Activated CD8-positive, alpha-beta T cell treated with anti-CD3 and anti-CD28 coated beads, Interleukin-2, amount 10 ng/mL, durations not matched to agents 7 days and 5 days (primary cell): Measurements from ENCODE around the gene NR4A1. TPM values are rescaled to one million over a fixed set of nuclear protein-coding genes. Genes with fewer than 3 reads are reported as not detected.

Source experiments
- ATAC-seq: fragments of 150-1000 bp; cut with Tn5 transposase; one replicate; pipeline ENCODE4 v1.10.0; 2021; ENCODE audit warnings: moderate library complexity
- CTCF ChIA-PET: fragments of 350-600 bp; sonication (Branson Sonifier 250); formaldehyde crosslinking; loops from one replicate; lab custom pipeline; 2021; ENCODE audit warnings: antibody characterized with exemption; lab: Charles Lee
- POLR2A ChIA-PET: fragments of 350-600 bp; sonication (Branson Sonifier 250); formaldehyde crosslinking; loops from one replicate; lab custom pipeline; 2021; ENCODE audit warnings: antibody characterized with exemption; lab: Charles Lee
- DNase-seq: peaks from one replicate; pipeline ENCODE4 v3.0.0-alpha.2; 2020
- H3K27ac Mint-ChIP-seq: one replicate; pipeline ENCODE4 v1.8.0; 2021; ENCODE audit warnings: mild to moderate bottlenecking, mixed read lengths
- H3K27me3 Mint-ChIP-seq: one replicate; pipeline ENCODE4 v1.8.0; 2021; ENCODE audit warnings: low read depth, mixed read lengths
- H3K36me3 Mint-ChIP-seq: one replicate; pipeline ENCODE4 v1.8.0; 2021; ENCODE audit warnings: low read depth, mixed read lengths
- H3K4me1 Mint-ChIP-seq: one replicate; pipeline ENCODE4 v1.8.0; 2021; ENCODE audit warnings: low read depth, mixed read lengths
- H3K4me3 Mint-ChIP-seq: one replicate; pipeline ENCODE4 v1.8.0; 2021; ENCODE audit warnings: mild to moderate bottlenecking, mixed read lengths
- H3K9me3 Mint-ChIP-seq: one replicate; pipeline ENCODE4 v1.8.0; 2022; ENCODE audit warnings: mixed read lengths; ENCODE audit not compliant: insufficient read depth
- total RNA-seq, 2 experiments: library from RNA; stranded (reverse); gene quantifications; one replicate each; pipeline ENCODE4 v1.2.3, GENCODE V29; 2021

Gene NR4A1
- total RNA-seq, 2 experiments from 2014 or later: 4.3 to 5.6 TPM

DNA sequence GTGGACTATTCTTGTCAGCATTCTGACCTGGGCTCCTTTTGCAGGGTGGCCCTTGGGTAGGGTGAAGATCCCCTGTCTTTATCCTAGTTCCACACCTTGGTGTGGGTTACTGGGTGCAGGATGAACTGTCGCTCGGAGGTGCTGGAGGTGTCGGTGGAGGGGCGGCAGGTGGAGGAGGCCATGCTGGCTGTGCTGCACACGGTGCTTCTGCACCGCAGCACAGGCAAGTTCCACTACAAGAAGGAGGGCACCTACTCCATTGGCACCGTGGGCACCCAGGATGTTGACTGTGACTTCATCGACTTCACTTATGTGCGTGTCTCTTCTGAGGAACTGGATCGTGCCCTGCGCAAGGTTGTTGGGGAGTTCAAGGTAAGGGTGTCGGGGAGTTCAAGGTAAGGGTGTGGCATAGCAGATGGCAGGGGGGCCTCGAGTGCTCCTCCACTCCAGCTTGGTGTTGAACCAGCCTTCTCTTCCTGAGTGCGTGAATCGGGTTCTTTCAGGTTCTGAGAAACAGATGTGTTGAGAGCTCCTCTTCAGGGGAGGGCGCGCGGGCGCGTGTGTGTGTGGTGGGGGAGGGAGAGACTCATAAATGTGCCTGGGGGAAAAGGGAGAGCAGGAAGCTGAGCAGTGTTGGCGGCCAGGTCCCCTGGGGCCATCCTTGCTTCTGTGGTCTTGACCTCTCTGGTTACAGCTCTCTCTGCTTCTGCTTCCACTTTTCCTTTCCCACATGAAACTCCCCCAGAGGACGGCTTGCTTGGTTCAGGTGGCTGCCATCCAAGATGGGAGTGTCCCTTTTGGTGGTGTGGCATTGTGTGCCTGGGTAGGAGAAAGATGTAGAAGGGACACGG lies 22.5 kb downstream of the NR4A1 start:
- Mint-ChIP-seq H3K4me1 (peaks cover 44% of the 10 kb centered on the region), H3K4me3 (no peak overlapping the region), H3K27me3 (no peaks in the 10 kb centered on the region), H3K36me3 (peaks cover 47% of the 10 kb centered on the region), H3K9me3 (no peaks in the 10 kb centered on the region), H3K27ac (peak overlapping the region; percentile 71)
- ChIA-PET POLR2A (no interaction called here), CTCF (interaction anchor here (0.7 to 19.0 kb wide), 4 partner anchors 9 to 48 kb away, joined by 3 to 424 read pairs (median 3); no protein-coding TSS in a partner anchor)
- DNase-seq (no peak), ATAC-seq (no peak)

GRCh38 chr12:52074971-52075724 lies 23.9 kb downstream of the NR4A1 start:
- DNase-seq (no peak), ATAC-seq (no peak)
- H3K4me1 Mint-ChIP-seq: peaks cover 37% of the 10 kb centered on the region
- H3K36me3 Mint-ChIP-seq: peaks cover 47% of the 10 kb centered on the region
- ChIA-PET POLR2A (no interaction called here), CTCF (interaction anchor here (19.0 kb wide), 1 partner anchor 49 kb away, joined by 424 read pairs; no protein-coding TSS in a partner anchor)
- H3K4me3 Mint-ChIP-seq: no peak overlapping the region
- H3K9me3 Mint-ChIP-seq: no peaks in the 10 kb centered on the region
- H3K27me3 Mint-ChIP-seq: no peaks in the 10 kb centered on the region
- H3K27ac Mint-ChIP-seq: no peak overlapping the region

- ChIA-PET POLR2A (no interaction called here), CTCF (interaction anchor here (19.0 kb wide), 1 partner anchor 51 kb away, joined by 424 read pairs; no protein-coding TSS in a partner anchor)
- H3K27me3 Mint-ChIP-seq: no peaks in the 10 kb centered on the region
- no peak for DNase-seq
- no peak for ATAC-seq
- no peaks in the 10 kb centered on the region for H3K9me3 Mint-ChIP-seq
- peaks cover 47% of the 10 kb centered on the region for H3K36me3 Mint-ChIP-seq
- H3K4me3 Mint-ChIP-seq: no peak overlapping the region
- H3K27ac Mint-ChIP-seq: no peak overlapping the region
- peaks cover 27% of the 10 kb centered on the region for H3K4me1 Mint-ChIP-seq
Observed at GRCh38 chr12:52076811-52077210, 25.6 kb downstream of the NR4A1 start.

DNA sequence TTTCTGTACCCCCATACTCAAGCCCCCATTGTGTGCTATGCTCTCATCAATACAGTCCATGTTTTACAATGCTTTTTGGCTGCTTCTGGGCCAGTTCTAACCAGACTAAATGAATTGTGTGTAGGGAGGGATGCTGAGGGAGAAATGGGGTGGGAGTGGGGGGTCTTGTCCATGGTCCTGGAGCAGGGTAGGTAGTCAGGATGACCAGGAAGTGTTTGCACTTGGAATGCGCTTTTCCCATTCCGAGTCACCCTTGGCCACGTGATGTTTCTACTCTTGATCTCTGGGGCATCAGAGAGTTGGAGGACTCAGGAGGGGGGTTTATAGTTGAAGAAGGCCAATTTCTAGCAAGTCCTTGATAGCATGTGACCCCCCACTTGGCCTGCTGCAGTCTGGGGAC lies 27.0 kb downstream of the NR4A1 start:
- no peak for ATAC-seq
- POLR2A ChIA-PET: interaction anchor here (1.1 kb wide), 1 partner anchor 10 kb away, joined by 4 read pairs; no protein-coding TSS in a partner anchor
- CTCF ChIA-PET: interaction anchor here (15.1 kb wide), 1 partner anchor 52 kb away, joined by 486 read pairs; no protein-coding TSS in a partner anchor
- H3K27me3 Mint-ChIP-seq: no peaks in the 10 kb centered on the region
- no peaks in the 10 kb centered on the region for H3K9me3 Mint-ChIP-seq
- DNase-seq: no peak
- H3K4me1 Mint-ChIP-seq: peaks cover 24% of the 10 kb centered on the region
- no peak overlapping the region for H3K4me3 Mint-ChIP-seq
- H3K27ac Mint-ChIP-seq: no peak overlapping the region
- H3K36me3 Mint-ChIP-seq: peaks cover 37% of the 10 kb centered on the region

DNA sequence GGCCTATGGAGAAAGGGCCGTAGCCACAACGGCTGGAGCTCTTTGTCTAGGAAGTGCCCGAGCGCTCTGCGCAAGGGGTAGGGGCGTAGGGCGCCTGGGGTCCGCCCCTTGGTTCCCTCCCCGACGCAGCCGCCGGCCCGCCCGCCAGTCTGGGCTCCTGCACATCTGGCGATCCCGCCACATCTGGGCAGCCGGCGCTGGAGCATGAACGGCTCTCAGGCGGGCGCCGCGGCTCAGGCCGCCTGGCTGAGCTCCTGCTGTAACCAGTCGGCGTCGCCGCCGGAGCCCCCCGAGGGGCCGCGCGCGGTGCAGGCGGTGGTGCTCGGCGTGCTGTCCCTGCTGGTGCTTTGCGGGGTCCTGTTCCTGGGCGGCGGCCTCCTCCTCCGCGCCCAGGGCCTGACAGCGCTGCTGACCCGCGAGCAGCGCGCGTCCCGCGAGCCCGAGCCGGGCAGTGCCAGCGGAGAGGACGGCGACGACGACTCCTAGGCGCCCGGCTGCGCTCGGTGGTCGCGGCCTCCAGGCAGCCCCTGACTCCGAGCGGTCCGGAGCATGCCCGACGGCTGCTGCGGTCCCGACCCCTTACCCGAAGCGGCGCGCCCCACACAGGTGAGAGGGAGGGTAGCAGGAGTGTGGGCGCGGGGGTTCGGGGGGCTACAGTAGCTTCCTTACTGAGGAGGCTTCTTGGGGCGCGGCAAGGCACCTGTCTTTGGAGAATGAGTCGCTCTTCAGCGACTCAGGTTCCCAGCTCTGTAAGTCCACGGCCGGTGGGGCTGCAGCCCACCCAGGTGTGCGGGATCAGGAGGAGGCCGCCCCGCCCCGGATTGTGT lies 28.5 kb downstream of the NR4A1 start, which contains the start of gene SMIM41:
TSS of gene SMIM41 (plus strand) at position 129 of the 827 bp plus-strand sequence. CDS start at position 205, 76 bp downstream.
- ATAC-seq: no peak

DNA sequence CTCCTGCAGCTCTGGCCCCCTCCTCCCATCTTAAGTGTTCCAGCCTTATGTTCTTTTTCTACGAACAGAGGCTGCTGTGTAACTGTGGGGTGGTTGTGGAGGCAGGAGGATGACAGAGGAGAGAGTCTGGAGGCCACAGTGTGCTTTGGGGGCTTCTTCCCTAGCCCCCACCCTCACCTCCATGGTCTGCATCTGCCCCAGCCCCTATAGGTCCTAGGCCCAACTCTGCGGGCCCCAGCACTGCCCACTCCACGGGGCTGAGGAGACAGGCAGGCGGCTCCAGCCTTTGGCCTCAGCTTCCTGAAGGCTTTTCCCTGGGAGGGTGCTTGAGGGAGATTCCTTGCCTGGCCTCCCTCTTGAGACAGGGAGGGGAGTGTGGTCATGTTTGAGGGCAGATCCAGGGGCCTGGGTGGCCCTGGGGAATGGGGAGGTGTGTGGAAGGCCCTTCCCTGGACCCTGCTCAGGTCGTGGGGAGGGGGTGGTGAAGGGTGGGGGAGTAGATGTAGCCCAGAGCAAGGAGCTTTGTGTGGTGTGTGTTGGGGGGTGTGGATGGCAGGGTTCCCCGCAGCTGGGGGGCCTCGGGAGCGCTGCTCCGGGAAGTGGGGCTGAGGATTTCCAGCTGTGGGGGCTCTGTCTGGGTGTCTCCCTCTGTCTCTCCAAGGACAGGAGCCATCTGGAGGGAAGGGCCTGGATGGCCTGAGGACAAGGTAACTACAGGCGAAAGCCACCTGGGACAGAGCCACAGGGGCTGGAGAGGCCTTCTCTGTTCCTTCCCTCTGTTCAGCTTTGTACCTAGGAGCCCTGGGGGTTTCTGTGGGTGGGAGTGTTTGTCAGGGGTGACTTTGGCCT lies 29.4 kb downstream of the NR4A1 start:
- Mint-ChIP-seq H3K36me3 (peaks cover 19% of the 10 kb centered on the region), H3K27me3 (no peaks in the 10 kb centered on the region), H3K4me1 (peaks cover 18% of the 10 kb centered on the region), H3K9me3 (no peaks in the 10 kb centered on the region), H3K27ac (no peak overlapping the region), H3K4me3 (no peak overlapping the region)
- CTCF ChIA-PET: interaction anchor here (1.6 to 15.1 kb wide), 4 partner anchors 10 to 87 kb away, joined by 6 to 486 read pairs (median 22); partner anchors contain the start of gene ATG101
- DNase-seq: no peak
- ATAC-seq: no peak
- POLR2A ChIA-PET: interaction anchor here (1.4 to 3.2 kb wide), 2 partner anchors 10 to 55 kb away, joined by 3 to 9 read pairs; partner anchors contain the start of gene ATG101

More for the DNA sequence above, 28.5 kb downstream of the NR4A1 start, which contains the start of gene SMIM41:
- peaks cover 24% of the 10 kb centered on the region for H3K36me3 Mint-ChIP-seq
- H3K9me3 Mint-ChIP-seq: no peaks in the 10 kb centered on the region
- no peaks in the 10 kb centered on the region for H3K27me3 Mint-ChIP-seq
- no peak within 1 kb of the TSS for H3K27ac Mint-ChIP-seq
- DNase-seq: no peak
- ChIA-PET POLR2A (no interaction called here), CTCF (interaction anchor here (3.5 to 15.1 kb wide), 2 partner anchors 9 to 54 kb away, joined by 31 to 486 read pairs; partner anchors contain the start of gene ATG101)
- no peak within 1 kb of the TSS for H3K4me3 Mint-ChIP-seq
- peaks cover 18% of the 10 kb centered on the region for H3K4me1 Mint-ChIP-seq

DNA sequence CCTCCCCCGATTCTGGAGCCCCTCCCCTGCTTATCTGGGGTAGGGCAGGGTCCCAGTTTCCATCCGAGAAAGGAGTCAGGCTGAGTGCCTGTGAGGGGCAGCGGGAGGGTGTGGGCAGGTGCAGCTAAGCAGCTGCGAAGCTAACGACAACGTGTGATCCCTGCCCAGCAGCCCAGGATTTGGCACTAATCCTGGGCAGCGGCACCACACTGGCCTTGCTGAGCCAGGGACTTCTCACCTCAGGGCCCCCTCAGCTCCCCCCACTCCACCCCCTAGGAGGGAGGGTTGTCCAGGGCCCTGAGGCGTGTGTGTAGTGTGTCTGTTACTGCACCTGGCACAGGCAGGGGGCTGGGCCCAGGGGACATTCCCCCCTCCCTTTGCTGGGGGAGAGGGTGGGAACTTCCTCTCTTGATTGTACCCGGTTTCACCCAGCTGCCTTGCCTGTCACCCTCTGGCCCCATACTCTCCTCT lies 30.1 kb downstream of the NR4A1 start:
- H3K4me1 Mint-ChIP-seq: peaks cover 18% of the 10 kb centered on the region

DNA sequence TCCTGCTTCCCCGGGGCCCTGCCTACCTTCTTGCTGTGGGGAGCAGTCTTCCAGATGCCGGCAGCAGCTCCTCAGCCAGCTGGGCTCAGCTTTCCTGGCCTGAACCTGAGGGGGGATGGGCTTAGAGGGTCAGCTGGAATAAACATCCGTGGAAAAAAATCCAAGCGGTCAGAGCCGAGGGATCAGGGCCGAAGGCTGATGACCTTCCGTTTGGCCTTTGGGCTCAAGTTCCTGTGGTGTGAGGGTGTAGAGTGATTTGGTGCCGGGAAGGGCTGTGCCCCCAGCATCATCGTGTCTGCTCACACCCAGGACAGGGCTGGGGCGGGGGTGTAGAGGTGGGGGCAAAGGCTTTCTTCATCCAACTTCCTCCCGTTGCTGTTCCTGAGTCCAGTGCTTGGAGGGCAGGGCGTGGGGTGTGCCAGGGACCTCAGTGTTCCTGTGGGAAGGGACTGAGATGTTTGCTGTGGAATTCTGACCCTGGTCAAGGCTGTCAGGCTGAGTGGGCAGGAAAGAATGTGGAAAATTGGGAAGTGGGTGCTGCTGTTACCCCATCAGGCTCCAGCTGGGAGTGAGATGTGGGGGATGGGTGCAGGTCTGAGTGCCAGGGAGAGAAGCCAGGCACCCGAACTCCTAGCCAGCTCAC lies 30.9 kb downstream of the NR4A1 start:
- H3K36me3 Mint-ChIP-seq: peaks cover 10% of the 10 kb centered on the region
- H3K4me1 Mint-ChIP-seq: peaks cover 18% of the 10 kb centered on the region
- H3K27me3 Mint-ChIP-seq: peaks cover 1% of the 10 kb centered on the region
- no peak overlapping the region for H3K27ac Mint-ChIP-seq
- ATAC-seq: no peak
- CTCF ChIA-PET: interaction anchor here (0.8 to 15.1 kb wide), 14 partner anchors 9 to 89 kb away, joined by 3 to 486 read pairs (median 6); partner anchors contain the start of genes ATG101 and NR4A1
- POLR2A ChIA-PET: interaction anchor here (3.2 kb wide), 1 partner anchor 57 kb away, joined by 9 read pairs; no protein-coding TSS in a partner anchor
- no peak for DNase-seq
- no peaks in the 10 kb centered on the region for H3K9me3 Mint-ChIP-seq
- H3K4me3 Mint-ChIP-seq: no peak overlapping the region

More for the DNA sequence above, 30.1 kb downstream of the NR4A1 start:
- POLR2A ChIA-PET: interaction anchor here (1.4 to 3.2 kb wide), 2 partner anchors 11 to 56 kb away, joined by 3 to 9 read pairs; partner anchors contain the start of gene ATG101
- Mint-ChIP-seq H3K27ac (peak overlapping the region; percentile 67), H3K9me3 (no peaks in the 10 kb centered on the region), H3K36me3 (peaks cover 16% of the 10 kb centered on the region), H3K4me3 (no peak overlapping the region), H3K27me3 (no peaks in the 10 kb centered on the region)
- CTCF ChIA-PET: interaction anchor here (0.8 to 15.1 kb wide), 6 partner anchors 10 to 88 kb away, joined by 3 to 486 read pairs (median 14); partner anchors contain the start of gene ATG101
- peak; percentile 35 for ATAC-seq
- no peak for DNase-seq

DNA sequence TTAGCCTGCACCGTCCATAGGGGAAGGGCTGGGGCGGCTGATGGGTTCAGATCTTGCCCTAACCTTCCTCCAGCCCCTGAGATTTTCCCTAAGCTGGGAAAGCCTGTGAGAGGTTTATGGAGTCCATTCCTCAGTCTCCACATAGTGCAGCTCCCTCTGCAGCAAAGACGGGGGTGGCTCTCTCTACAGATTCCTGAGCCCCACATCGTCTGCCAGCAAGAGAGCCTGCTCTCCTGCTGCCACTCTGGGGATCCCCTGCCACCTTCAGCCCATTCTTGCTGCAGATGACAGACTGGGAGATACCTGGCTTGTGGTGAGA lies 31.4 kb downstream of the NR4A1 start:
- Mint-ChIP-seq H3K4me3 (no peak overlapping the region), H3K4me1 (peaks cover 18% of the 10 kb centered on the region), H3K9me3 (no peaks in the 10 kb centered on the region), H3K36me3 (peaks cover 6% of the 10 kb centered on the region), H3K27ac (no peak overlapping the region), H3K27me3 (peaks cover 3% of the 10 kb centered on the region)
- ChIA-PET POLR2A (interaction anchor here (3.2 kb wide), 1 partner anchor 57 kb away, joined by 9 read pairs; no protein-coding TSS in a partner anchor), CTCF (interaction anchor here (0.8 to 15.1 kb wide), 15 partner anchors 9 to 177 kb away, joined by 3 to 486 read pairs (median 5); partner anchors contain the start of genes ATG101 and NR4A1)
- DNase-seq: no peak
- ATAC-seq: no peak
